Stimulated activated CD4-positive, alpha-beta T cell treated with anti-CD3 and anti-CD28 coated beads, Interleukin-1b, Interleukin-23, amount 100 ng/mL, for 4 hours (primary cell): ENCODE measurements around the gene CLK3.
"Not testable (repeated sequence)": the region's sequence is repeated elsewhere in the genome, so short reads cannot be mapped to it uniquely, and the experiment has no call there.

Source experiments
- DNase-seq, 2 donors: peaks; one replicate each; pipeline ENCODE4 v3.0.0-alpha.2; 2020; ENCODE audit warnings: low read depth in 2 of 2

CLK3 gene

DNA sequence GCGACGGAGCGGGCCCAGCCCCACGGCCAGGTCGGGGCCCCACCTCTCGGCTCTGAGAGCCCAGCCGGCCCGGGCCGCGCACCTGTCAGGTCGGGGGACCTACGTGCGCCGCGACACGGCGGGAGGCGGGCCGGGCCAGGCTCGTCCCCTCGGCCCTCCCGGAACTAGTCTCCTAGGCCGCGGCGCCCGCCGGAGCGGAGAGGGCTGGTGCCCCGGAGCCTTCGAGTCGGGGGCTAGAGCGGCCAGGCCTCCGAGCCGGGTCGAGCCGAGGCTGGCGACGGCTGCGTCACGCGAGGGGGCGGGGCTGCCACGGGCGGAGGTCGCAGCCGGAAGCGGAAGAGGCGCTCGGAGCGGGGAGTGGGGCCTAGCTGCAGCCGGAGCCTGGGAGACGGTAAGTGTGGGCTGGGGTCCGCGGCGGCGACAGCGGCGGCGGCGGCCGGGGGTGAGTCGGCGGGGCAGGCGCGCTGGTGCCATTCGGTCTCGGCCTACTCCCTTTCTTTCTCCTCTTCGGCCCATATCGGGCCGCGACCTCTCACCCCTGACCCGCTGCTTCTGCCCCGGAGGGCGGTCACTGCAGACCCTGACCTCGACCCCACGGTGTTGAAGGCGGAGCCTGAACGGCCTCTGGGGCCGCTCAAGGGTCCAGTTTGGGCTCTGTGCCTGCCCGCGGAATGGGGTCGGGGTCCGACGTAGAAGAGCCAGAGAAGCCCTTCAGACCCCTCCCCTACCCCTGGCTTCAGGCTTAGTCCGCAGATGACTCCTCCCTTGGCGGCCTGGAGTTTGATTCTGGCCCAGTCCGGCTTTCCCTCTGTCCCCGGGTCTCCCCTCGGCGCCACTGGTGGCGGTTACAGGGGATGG is at the start of gene CLK3:
Gene CLK3, plus strand, starts transcription at position 329 of the 858 bp plus-strand sequence. CDS start 3,361 bp downstream, outside the sequence.
- peak; percentile 95 to 98 for DNase-seq

DNA sequence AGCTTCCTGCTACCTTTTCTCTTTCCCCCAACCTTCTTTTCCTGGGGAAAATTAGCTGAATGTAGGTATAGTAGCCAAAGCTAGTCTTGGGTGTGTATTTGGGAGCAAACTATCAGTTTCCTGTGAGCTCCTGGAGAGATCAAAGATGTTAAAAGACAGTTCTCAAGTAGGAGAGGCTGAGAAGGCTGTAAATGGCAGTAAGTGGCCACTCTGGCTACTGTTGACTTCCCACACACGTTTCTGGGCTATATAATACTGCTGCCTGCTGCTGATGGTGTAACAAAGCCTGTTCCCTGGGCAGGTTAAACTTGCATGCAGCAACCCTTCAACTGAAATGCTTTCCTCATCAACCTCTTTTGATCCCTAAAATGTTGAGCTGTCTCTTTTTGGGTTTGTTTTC is 47.0 kb upstream of the CLK3 start:
- DNase-seq, result no peak

DNA sequence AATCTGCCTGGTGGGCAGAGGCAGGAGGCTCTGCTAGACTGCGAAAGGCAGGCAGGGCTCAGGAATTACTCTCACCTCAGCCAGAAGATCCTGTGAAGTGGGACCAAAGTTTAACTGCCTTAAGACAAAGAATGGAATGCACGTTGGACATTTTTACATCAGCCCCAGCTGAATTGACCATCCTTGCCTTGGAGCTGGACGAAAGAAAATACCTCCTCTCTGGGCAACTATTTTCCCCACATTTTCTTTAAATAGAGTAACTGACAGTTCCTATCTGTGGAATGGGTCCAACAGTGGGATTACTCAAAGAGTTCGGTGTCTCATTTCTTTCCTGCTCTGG is 45.9 kb upstream of the CLK3 start:
- no peak for DNase-seq

DNA sequence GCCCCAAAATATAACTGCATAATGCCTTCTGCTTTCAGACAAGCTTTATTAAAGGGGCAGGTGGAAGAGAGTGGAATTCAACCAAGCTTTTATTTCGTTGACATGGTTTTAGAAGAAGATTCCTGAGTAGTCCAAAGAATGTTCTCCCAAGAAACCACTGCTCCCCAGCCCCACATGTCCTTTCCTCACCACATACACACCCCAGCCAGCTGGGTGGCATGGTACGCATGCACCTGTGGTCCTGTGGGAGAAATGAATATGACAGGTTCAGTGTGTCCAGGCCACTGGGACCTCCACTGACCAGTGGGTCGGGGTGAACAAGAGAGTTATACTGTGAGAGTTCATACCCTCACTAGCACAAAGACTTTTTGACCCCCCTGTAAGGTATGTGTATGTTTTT is 44.4 kb upstream of the CLK3 start:
- DNase-seq, result no peak

DNA sequence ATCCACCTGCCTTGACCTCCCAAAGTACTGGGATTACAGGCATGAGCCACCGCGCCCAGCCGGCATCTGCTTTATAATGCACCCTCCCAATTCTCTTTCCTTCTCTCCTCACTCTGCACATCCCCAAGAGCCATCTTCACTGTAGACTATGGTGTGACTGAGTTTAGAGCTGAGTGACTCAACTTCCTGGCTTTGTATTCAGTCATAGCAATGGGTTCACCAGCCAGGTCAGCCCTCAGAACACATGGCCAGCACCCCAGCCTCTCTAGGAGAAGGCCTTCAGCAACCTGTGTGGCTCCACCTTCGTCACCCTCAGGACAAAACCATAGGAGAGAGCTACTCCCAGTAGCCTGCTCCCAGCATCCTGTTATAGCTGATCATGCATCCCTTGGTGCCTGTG is 41.6 kb upstream of the CLK3 start:
- no peak for DNase-seq

DNA sequence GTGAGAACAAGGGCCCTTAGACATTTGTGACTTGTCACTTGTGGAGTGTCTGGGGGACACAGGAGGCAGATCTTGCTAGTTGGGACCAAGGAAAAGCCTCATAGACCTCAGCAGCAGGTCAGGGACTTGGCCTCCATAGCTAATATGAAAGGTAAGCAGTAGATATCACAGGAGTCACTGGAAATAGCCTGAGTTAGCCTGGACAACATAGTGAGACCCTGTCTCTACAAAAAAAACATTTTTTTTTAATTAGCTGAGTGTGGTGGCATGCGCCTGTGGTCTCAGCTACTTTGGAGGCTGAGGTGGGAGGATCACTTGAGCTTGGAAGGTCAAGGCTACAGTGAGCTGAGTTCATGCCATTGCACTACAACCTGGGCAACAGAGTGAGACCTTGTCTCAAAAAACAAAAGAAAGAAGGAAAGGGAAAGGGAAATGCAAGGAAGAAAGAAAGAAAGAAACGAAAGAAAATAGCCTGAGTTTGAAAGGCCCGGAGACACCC is 37.1 kb upstream of the CLK3 start:
- no peak for DNase-seq

DNA sequence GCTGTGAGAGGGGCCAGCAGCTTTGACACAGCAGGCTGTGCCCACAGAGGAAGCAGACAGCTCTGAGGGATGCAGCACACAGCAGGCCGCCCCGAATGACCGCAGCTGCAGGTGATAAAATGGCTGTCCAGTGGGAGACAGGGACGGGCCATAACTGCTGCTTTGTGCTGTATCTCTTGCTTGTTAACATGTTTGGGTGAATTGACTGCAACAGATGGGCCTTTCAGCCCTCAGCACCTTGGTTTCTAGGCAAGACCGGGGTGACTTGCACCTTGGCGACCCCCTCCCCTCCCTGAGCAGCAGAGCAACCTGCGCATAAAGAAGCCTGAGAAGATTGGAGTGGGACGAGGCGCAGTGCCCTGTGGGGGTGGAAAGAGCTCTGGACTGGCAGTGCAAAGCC is 36.6 kb upstream of the CLK3 start:
- DNase-seq, result no peak

DNA sequence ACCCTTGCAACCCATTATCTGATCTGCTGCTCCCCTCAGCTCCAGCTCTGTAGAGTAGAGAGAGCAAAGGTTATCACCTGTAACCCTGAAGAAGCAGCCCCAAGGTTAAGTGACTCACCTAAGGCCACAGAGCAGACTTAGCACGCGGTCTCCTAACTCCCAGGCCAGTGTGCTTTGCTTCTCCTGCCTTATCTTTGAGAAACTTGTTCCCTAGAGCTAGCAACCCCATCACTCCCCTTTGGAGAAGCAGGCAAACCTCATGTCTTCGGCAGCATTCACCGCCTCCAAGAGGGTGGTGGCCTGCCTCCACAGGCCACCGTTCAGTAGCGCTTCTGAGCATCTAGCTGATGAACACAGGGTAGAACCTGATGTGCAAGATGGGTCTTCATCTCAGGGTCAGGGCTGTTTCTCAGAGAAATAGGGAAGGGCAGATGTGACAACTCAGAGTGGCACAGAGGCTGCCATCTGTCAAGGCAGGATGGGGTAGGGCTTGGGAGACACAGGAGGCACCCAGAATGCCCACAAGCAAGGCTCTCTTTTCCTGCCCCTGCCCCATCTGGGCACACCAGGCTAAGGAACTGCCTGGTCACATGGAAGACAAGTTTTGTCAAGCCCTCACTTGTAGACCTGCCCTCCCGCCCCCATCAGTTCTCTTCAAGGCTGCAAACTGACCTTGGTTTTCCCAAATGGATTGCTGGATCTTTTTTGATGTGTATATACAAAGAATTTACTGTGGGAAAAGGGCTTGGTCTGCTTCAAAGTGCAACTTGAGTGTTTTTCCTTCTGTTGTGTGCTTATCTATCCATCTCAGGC is 34.9 kb upstream of the CLK3 start:
- no peak for DNase-seq

DNA sequence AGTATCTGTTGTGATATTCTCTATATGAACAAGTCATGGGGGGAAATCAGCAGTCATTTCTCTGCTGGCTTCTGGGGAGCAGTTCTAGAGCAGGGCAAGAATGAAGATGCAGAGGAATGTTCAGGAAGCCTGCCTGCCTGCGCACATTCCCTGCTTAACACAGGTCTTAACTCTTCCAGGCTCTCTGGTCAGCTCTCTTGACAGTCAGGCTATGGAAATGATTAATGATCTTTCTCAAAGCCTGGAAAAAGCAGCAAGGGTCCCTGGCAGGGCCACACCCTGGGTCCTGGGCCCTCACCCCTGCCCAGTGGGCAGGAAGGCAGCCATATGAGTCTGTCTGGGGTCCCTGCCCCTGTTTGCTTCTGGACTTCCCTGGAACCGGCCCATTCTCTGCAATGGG is 31.4 kb upstream of the CLK3 start:
- no peak for DNase-seq

DNA sequence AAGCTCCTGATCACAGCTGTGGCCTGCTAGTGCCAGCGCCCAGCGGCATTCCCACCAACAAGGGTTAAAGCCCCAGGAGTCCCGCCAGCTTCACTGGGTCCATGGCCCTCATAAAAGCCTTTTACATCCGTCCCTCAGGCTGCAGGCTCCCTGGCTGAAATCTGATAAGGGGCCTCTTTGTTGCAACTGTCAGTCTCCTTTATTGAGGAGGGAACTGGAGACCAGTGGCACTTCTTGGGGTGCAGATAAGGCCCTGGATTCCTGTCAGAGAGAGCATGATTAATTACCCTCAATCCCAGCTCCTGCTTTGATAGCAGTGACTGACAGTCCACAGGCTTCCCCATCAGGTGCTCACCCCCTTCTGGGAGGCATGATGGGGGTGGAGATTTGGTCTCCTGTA is 30.9 kb upstream of the CLK3 start:
- no peak for DNase-seq

DNA sequence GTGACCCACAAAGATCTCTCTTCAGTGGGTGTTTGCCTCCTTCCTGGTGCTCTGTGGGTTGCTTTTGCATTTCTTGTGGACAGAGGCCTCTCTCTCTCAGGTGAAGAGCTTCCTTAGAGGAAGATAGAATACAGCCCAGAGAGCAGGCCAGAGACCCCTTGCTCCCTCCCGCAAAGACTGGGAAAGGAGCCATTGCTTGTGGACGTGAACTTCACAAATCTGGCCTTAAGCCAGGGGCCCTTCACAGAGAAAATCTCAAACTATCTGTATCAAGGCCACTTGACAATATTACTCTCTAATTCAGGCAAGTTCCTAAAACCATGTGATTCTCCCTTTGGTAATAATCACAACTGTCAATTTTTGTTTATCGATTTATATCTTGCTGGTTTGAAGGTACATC is 30.4 kb upstream of the CLK3 start:
- DNase-seq, result no peak

DNA sequence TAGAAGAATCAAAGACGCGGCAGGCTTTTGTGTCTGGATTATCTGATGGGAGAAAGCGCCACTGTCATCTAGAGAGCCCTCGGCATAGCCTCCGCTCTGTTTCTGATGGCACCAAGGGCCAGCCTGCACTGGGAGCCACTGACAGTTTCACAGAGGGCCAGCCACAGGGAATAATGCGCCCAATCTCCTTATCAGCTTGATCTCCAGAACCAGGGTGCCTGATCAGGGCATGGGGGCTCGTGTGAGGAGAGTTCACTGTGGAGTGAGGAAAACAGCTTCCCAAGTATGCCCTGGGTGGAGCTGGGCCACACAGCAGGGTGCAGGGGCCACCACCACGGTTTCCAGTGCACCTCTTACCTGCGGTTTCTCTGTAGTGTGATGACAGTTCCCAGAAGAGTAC is 29.8 kb upstream of the CLK3 start:
- no peak for DNase-seq

DNA sequence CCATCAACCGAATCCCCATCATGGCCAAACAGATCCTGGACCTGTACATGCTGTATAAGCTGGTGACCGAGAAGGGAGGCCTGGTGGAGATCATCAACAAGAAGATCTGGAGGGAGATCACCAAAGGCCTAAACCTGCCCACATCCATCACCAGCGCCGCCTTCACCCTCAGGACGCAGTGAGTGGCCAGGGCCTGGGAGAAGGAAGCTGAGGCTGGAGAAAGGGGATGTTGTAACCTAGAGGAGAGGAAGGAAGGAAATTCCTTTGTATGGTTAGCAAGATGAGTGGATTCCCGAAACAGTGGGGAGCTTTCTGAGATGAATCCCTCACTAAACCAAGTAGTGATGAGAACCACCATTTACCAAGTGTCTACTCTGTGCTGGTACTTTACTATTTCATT is 25.8 kb upstream of the CLK3 start:
- DNase-seq, result no peak

DNA sequence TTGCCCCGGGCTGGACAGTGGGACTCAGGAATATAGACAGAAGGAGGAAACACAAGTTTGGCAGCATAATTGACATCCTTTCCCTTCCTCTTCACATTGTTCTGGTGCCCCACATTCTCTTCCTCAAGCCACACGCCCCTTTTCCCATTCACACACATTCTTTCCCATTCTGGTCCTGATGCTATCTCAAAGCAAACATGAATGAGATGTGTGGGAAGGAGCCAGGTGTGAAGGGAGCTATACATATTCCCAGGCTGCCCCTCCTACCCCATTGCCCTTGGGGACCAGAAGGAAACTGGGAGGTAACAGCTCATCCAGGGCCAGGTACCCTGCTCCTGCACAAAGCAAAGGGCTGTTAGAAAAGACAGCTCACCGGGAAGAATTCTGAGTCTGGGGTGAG is 23.4 kb upstream of the CLK3 start:
- no peak for DNase-seq

DNA sequence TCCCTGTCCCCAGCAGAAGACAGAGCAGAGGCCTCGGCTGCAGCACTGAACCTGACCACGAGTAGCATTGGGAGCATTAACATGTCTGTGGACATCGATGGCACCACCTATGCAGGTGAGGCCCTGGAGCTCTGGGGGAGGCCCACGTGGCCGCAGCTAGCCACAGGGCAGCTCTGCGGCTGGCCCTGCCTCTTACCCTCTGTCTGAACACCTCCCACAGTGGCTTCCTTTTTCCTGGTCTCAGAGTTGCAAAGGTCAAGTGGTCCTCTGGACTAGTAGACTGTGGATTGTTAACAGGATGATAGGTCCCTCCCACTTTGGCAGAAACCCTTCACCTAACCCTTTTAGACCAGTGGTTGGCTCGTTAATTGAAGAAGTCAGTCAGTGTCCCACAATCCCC is 22.5 kb upstream of the CLK3 start:
- no peak for DNase-seq

DNA sequence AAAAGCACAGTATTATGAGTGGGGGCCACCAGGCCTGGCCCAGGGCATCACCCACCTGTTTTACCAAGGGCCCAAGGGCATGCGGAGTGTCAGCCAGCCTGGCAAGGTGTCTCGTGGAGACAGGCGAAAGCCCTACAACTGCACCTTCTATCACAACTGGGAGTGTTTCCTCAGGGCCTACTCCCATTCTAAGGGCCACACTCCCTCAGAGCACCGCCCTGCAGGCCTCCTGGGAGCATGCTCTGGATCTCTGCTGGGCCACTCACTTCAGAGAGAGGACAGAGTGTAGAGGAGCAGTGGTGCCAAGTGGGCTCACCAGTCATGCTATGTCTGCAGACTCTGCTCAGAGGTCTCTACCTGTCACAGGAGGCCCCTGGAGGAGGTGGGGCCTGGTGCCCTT is 21.2 kb upstream of the CLK3 start:
- no peak for DNase-seq

DNA sequence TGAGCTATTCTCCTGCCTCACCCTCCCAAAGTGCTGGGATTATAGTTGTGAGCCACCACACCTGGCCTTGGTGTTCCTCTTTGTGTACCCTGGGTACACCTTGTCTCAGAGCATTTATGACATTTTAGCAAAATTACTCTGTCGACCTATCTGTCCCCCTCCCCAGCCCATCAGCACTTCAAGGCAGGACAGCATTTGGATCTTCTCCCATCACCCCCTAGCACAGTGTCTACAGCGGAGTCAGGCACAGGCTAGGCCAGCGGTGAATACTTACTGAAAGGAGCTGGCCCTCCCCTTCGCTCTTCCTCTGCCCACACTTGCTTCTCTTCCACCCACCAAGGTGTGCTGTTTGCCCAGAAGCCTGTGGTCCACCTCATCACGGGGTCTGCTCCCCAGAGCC is 20.4 kb upstream of the CLK3 start:
- no peak for DNase-seq

DNA sequence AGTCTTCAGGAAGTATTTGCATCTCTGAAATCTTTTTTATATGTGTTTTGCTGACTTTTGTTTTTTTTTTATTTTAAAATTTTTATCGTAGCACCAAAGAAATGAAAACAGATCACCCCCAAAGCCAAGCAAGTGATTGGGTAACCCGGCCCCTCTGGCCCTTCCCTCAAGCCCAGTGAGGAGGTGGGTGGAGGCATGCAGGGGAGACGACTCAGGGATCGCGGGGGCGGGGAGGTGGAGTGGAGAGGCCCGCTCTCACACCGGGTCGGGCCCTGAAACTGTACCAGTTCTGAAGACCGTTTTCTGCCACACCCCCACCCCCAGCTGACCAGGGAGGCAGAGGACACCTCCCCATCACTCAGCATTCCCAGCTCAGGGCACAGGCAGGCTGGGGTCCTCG is 18.9 kb upstream of the CLK3 start:
- DNase-seq, result not testable (repeated sequence)

DNA sequence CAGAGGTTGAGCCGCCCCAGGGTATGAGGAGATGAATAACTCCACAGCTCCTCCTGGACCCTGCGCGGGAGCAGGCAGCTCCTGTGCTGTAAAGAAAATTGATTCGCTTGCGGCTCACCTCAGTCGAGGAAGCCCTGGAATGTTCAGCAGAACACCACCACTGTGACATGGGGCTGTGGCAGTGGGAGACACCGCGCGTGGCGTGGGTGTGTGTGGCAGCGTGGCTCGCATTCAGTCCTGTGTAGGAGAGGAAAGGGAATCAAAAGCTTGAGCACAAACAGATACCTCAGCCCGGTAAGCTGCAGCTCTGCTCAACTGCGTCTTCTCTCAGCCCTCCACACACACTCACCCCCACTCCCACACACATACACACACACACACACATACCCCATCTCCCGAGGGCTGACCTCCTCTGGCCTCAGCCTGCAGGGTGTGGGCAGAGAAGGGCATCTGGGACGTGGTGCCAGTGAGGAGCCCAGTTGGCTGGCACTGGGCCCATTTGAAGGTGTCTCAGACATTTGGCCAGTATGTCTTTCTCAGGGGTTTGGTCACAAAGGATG is 18.4 kb upstream of the CLK3 start:
- not testable (repeated sequence) for DNase-seq

DNA sequence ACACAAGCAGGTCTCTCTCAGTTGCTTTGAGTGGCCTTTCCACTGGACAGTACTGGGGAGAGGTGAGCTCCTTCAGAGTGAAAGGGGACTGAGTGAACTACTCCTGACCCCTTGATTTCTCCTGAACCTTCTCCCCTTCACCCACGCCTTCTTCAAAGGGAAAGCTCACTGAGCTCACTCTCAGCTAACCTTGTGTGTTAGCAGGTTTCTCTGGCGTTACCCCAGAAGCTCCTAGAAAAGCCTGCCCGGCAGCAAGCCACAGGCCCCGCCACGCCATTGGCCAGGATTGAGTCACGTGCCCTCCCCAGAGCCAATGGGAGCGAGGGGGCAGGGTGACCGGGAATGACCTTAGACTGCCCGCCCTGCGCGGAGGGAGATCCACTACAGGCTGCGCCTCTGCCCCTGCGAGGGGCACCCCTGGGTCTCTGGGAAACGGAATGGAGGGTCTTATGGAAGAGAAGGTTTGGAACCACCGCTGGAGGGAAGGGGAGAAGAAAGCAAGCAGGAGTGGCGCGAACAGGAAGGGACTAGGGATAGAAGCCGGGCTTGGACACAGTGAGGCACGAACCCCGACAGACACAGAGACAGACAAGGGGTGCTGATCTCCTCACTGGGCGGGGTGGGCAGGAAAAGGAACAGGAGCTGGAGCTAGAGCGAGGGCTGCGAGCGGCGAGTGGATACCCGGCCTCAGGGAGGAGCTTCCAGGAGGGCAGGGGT is 17.4 kb upstream of the CLK3 start:
- peak; percentile 76 to 84 for DNase-seq

DNA sequence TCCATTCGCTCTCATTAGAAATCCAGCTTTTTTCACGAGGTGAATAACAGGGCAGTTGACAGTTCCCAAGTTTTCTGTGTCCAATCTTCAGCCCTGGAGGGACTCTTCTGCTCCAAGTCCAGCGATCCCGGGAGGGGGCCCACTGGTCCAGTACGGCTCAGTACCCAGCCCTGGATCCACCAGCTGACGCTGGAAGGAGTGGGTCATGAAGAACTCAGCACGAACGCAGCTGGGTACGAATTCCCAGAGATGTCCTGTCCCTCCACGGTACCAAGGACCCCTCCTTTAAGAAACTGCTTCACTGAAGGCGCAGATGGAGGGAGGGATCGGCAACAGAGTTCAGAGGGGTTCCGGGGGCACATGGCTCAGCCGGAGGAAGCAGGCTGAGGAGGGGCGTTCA is 16.5 kb upstream of the CLK3 start:
- DNase-seq, result no peak
